HepG2 (cell line): ENCODE data around the gene EVI5. TPM values are rescaled to one million over a fixed set of nuclear protein-coding genes. Genes with fewer than 3 reads are reported as not detected.

Source experiments
- ATAC-seq: fragments of 200-7000 bp; cut with Tn5 transposase; 3 replicates; pipeline ENCODE4 v1.9.1; 2020; ENCODE audit warnings: mild to moderate bottlenecking, moderate library complexity
- BruUV-seq: library from RNA; stranded (reverse); fragments of 400-500 nt; replicated peaks from 2 replicates; lab custom pipeline; 2021; lab: Mats Ljungman, UMichigan
- CTCF ChIA-PET: fragments of 300-600 bp; formaldehyde crosslinking; extraction: SDS; loops from one replicate; lab custom pipeline; 2021; ENCODE audit warnings: low total read pairs, inconsistent platforms, low intra/inter-chr PET ratio; lab: Yijun Ruan, JAX
- POLR2A ChIA-PET: fragments of 350-600 bp; sonication (Branson Sonifier 250); formaldehyde crosslinking; loops from one replicate; lab custom pipeline; 2020; ENCODE audit warnings: antibody characterized with exemption, inconsistent platforms; lab: Yijun Ruan, JAX
- DNase-seq: peaks from one replicate; pipeline ENCODE4 v3.0.0-alpha.2; 2015; ENCODE audit warnings: low spot score
- FAIRE-seq: peaks from 3 replicates; lab custom pipeline; 2011; peaks lifted over from hg19 to GRCh38; lab: Jason Lieb, UNC
- H2AFZ ChIP-seq: one replicate; pipeline ENCODE4 v1.6.1; 2011; ENCODE audit warnings: low read length, inconsistent platforms
- H3K27ac ChIP-seq: fragments of 300-600 bp; 3 replicates; pipeline ENCODE4 v1.8.0; 2011; ENCODE audit warnings: mixed run types, mild to moderate bottlenecking, mixed read lengths, low read length, inconsistent platforms; ENCODE audit not compliant: insufficient read depth; ENCODE audit errors: extremely low read length
- H3K27me3 ChIP-seq, 2 experiments: fragments of 200-600 bp in 1 of 2; 2 replicates in 1 of 2; 3 replicates in 1 of 2; pipeline versions ENCODE4 v1.6.0 to v1.8.0; 2011; ENCODE audit warnings: low read length in 2 of 2, mild to moderate bottlenecking in 2 of 2, moderate library complexity in 2 of 2, inconsistent platforms in 1 of 2; ENCODE audit not compliant: insufficient read depth in 2 of 2, control insufficient read depth in 1 of 2
- H3K36me3 ChIP-seq, 2 experiments: fragments of 200-600 bp in 1 of 2; replicated peaks in 1 of 2; 2 replicates in 1 of 2; 3 replicates in 1 of 2; pipeline versions ENCODE4 v1.5.1 to v1.8.0; 2011; ENCODE audit warnings: low read length in 2 of 2, inconsistent platforms in 1 of 2; ENCODE audit not compliant: insufficient read depth in 2 of 2, control insufficient read depth in 1 of 2
- H3K4me1 ChIP-seq: 2 replicates; pipeline ENCODE4 v1.5.1; 2012; ENCODE audit warnings: low read length, inconsistent platforms; ENCODE audit not compliant: insufficient read depth
- H3K4me2 ChIP-seq: 2 replicates; pipeline ENCODE4 v1.6.0; 2011; ENCODE audit warnings: low read depth, low read length, inconsistent platforms
- H3K4me3 ChIP-seq, 3 experiments: fragments of 200-600 bp in 1 of 3; sonication (generic), shearing (Covaris generic) in 1 of 3; replicated peaks in 1 of 3; 2 replicates each; pipeline ENCODE4 v1.5.1; 2011 to 2016; ENCODE audit warnings: low read length in 3 of 3, inconsistent platforms in 2 of 3, low read depth in 2 of 3, mild to moderate bottlenecking in 2 of 3, control low read depth in 1 of 3, mixed read lengths in 1 of 3; ENCODE audit not compliant: insufficient read depth in 1 of 3
- H3K79me2 ChIP-seq: one replicate; pipeline ENCODE4 v1.6.1; 2011; ENCODE audit warnings: low read length, inconsistent platforms; ENCODE audit not compliant: insufficient read depth
- H3K9ac ChIP-seq: 2 replicates; pipeline ENCODE4 v1.6.0; 2011; ENCODE audit warnings: mild to moderate bottlenecking, low read depth, low read length, inconsistent platforms; ENCODE audit not compliant: insufficient read depth
- H3K9me3 ChIP-seq: 2 replicates; pipeline ENCODE4 v1.5.1; 2012; ENCODE audit warnings: mild to moderate bottlenecking, low read length
- H4K20me1 ChIP-seq: 2 replicates; pipeline ENCODE4 v1.6.0; 2011; ENCODE audit warnings: inconsistent platforms, mild to moderate bottlenecking, low read length, moderate library complexity; ENCODE audit not compliant: insufficient read depth
- ASH2L ChIP-seq: fragments of 300-600, 200-600 bp; sonication (generic); IDR thresholded peaks from 2 replicates; pipeline ENCODE4 v1.7.0; 2017; ENCODE audit warnings: low read depth, mild to moderate bottlenecking, moderate library complexity, mixed read lengths, low read length; ENCODE audit not compliant: insufficient read length
- DZIP1 ChIP-seq: sonication (generic); formaldehyde crosslinking; IDR thresholded peaks from 2 replicates; pipeline ENCODE4 v1.5.0; 2020; ENCODE audit warnings: mild to moderate bottlenecking, missing genetic modification reagents
- HNRNPLL ChIP-seq: fragments of 200-400 bp; formaldehyde crosslinking; IDR thresholded peaks from 2 replicates; pipeline ENCODE4 v1.6.1; 2017; ENCODE audit warnings: mild to moderate bottlenecking, low read depth, low read length; ENCODE audit not compliant: poor library complexity, severe bottlenecking
- HOMEZ ChIP-seq: IDR thresholded peaks from 2 replicates; pipeline ENCODE4 v1.6.1; 2016; ENCODE audit warnings: low read depth
- PRPF4 ChIP-seq: fragments of 200-400 bp; formaldehyde crosslinking; IDR thresholded peaks from 2 replicates; pipeline ENCODE4 v1.6.1; 2016; ENCODE audit warnings: low read length, low read depth; ENCODE audit not compliant: poor library complexity, severe bottlenecking
- TERF1 ChIP-seq: sonication (generic); formaldehyde crosslinking; IDR thresholded peaks from 2 replicates; pipeline ENCODE4 v1.8.0; 2022; ENCODE audit warnings: mild to moderate bottlenecking, missing genetic modification reagents, moderate library complexity
- ZBTB21 ChIP-seq: sonication (generic); formaldehyde crosslinking; IDR thresholded peaks from 2 replicates; pipeline ENCODE4 v1.4.0; 2020; ENCODE audit warnings: missing genetic modification reagents
- ZNF124 ChIP-seq: sonication (generic); formaldehyde crosslinking; IDR thresholded peaks from 2 replicates; pipeline ENCODE4 v1.4.0; 2020; ENCODE audit warnings: missing genetic modification reagents
- ZNF569 ChIP-seq: sonication (generic); formaldehyde crosslinking; IDR thresholded peaks from 2 replicates; pipeline ENCODE4 v1.5.0; 2020; ENCODE audit warnings: mild to moderate bottlenecking, missing genetic modification reagents, moderate library complexity, borderline replicate concordance
- ZNF883 ChIP-seq: sonication (generic); formaldehyde crosslinking; IDR thresholded peaks from 2 replicates; pipeline ENCODE4 v1.5.1; 2020; ENCODE audit warnings: mild to moderate bottlenecking, missing genetic modification reagents; ENCODE audit errors: not compliant biosample characterization
- WGBS: methylation state at CpG from one replicate; pipeline ENCODE4 v1.1.6; 2017; ENCODE audit warnings: low lambda C conversion rate; 5-methylcytosine and 5-hydroxymethylcytosine counted together
- in situ Hi-C: cut with HindIII; loops from 2 replicates; pipeline ENCODE4 v1.10.0; 2017; ENCODE audit warnings: low pct_unique_long_range_greater_than_20kb; ENCODE audit not compliant: extremely low pct_ligation_motif_present
- intact Hi-C: fragments of 100-400 bp; cut with micrococcal nuclease; formaldehyde crosslinking; loops from one replicate; pipeline ENCODE4 v1.10.0; 2022; ENCODE audit not compliant: unreplicated experiment
- polyA plus RNA-seq, 8 experiments: library from polyadenylated mRNA; depleted of rRNA in 3 of 8; stranded (reverse) in 7 of 8; unstranded in 1 of 8; fragments of >200 nt; fragmentation: Illumina TruSeq in 4 of 8; extraction: Trizol in 4 of 8; gene quantifications; 2 replicates each; pipeline versions ENCODE4 v1.2.1 to v1.2.3, GENCODE V29; 2011 to 2016; ENCODE audit warnings: low read depth in 4 of 8, missing spikeins in 1 of 8, mixed read lengths in 1 of 8; ENCODE audit not compliant: insufficient read depth in 1 of 8
- total RNA-seq, 5 experiments: library from RNA; depleted of rRNA; stranded (reverse); fragments of >200 nt; fragmentation: Illumina TruSeq; extraction: Trizol; gene quantifications; 2 replicates each; pipeline ENCODE4 v1.2.3, GENCODE V29; 2016; ENCODE audit warnings: low read depth in 1 of 5

The EVI5 gene
- total and polyA plus RNA-seq, 2 of the 13 experiments (the other 11 are each of a cell fraction or from before 2014, with no cell fraction given): 4.0 to 12.6 TPM

- TF ChIP-seq ZNF124 (no peak), HOMEZ (CRISPR knock-in tag) (no peak)
- TF ChIP-seq, all 625 proteins: peak for 0
- H3K79me2 ChIP-seq: no peaks in the 10 kb centered on the region
- intact Hi-C loops (no loop called here), in situ Hi-C loops (no loop called here)
- H3K4me3 ChIP-seq: no peak overlapping the region
- no peak overlapping the region for H3K27ac ChIP-seq
- ChIA-PET CTCF (no interaction called here), POLR2A (no interaction called here)
- H3K9me3 ChIP-seq: no peaks in the 10 kb centered on the region
- 90% methylated on average over 2 of the region's 2 CpGs for WGBS
- no peaks in the 10 kb centered on the region for H3K27me3 ChIP-seq
- no peaks in the 10 kb centered on the region for H3K36me3 ChIP-seq
- no peaks in the 10 kb centered on the region for H3K4me1 ChIP-seq
- H4K20me1 ChIP-seq: no peaks in the 10 kb centered on the region
- H2AFZ ChIP-seq: no peak overlapping the region
- no peak for FAIRE-seq
- H3K9ac ChIP-seq: no peak overlapping the region
- no TSS peak for BruUV-seq
- no peak overlapping the region for H3K4me2 ChIP-seq
- no peak for DNase-seq
- ATAC-seq: no peak
These were observed 265.9 kb downstream of the EVI5 start for GRCh38 chr1:92519043-92519442.

- no peaks in the 10 kb centered on the region for H4K20me1 ChIP-seq
- WGBS: 100% methylated on average over 1 of the region's 1 CpG
- no peak overlapping the region for H2AFZ ChIP-seq
- DNase-seq (no peak), FAIRE-seq (no peak), ATAC-seq (no peak)
- H3K9me3 ChIP-seq: no peaks in the 10 kb centered on the region
- no TSS peak for BruUV-seq
- H3K4me1 ChIP-seq: no peaks in the 10 kb centered on the region
- H3K4me3 ChIP-seq: no peak overlapping the region
- intact Hi-C loops (no loop called here), in situ Hi-C loops (no loop called here)
- no peaks in the 10 kb centered on the region for H3K79me2 ChIP-seq
- ChIA-PET POLR2A (no interaction called here), CTCF (no interaction called here)
- TF ChIP-seq ZNF883 (CRISPR knock-in tag) (no peak), ZNF569 (CRISPR knock-in tag) (no peak), HNRNPLL (no peak), DZIP1 (CRISPR knock-in tag) (no peak), ASH2L (no peak), ZBTB21 (CRISPR knock-in tag) (no peak), PRPF4 (no peak), TERF1 (no peak)
- H3K27me3 ChIP-seq: no peaks in the 10 kb centered on the region
- H3K27ac ChIP-seq: no peak overlapping the region
- no peaks in the 10 kb centered on the region for H3K36me3 ChIP-seq
- no peak overlapping the region for H3K9ac ChIP-seq
- no peak overlapping the region for H3K4me2 ChIP-seq
These were observed 268.3 kb downstream of the EVI5 start for GRCh38 chr1:92516574-92516973.
